Measurements from ENCODE around the gene HDAC3. TPM values are rescaled to one million over a fixed set of nuclear protein-coding genes. Genes with fewer than 3 reads are reported as not detected.
A peak's percentile ranks its signal among the peaks of the same experiment; 100 is the strongest.

The HDAC3 gene
- total RNA-seq, 6 experiments from 2014 or later, result 18.2 to 26.5 (median 23.3) TPM

GRCh38 chr5:141602606-141603005 lies 34.0 kb downstream of the HDAC3 start:
- WGBS (ENCODE audit: insufficient coverage, low coverage, low lambda C conversion rate, missing lambda C conversion rate), result 57% methylated on average over 1 of the region's 1 CpG
- no peaks in the 10 kb centered on the region for H3K27me3 ChIP-seq
- no peak for DNase-seq
- H3K9me3 ChIP-seq, result no peaks in the 10 kb centered on the region
- TF ChIP-seq CTCF (IDR thresholded peaks at IDR 0.05) (no peak), POLR2A (IDR thresholded peaks at IDR 0.05) (no peak)
- no peak for ATAC-seq
- intact Hi-C loops (cut with DNase I), result no loop called here
- H3K27ac ChIP-seq, result no peak overlapping the region
- no peak overlapping the region for H3K4me3 ChIP-seq
- peaks cover 0 to 70% (median 18%) of the 10 kb centered on the region in 4 donors for H3K4me1 ChIP-seq
- H3K36me3 ChIP-seq, result no peaks in the 10 kb centered on the region

DNA sequence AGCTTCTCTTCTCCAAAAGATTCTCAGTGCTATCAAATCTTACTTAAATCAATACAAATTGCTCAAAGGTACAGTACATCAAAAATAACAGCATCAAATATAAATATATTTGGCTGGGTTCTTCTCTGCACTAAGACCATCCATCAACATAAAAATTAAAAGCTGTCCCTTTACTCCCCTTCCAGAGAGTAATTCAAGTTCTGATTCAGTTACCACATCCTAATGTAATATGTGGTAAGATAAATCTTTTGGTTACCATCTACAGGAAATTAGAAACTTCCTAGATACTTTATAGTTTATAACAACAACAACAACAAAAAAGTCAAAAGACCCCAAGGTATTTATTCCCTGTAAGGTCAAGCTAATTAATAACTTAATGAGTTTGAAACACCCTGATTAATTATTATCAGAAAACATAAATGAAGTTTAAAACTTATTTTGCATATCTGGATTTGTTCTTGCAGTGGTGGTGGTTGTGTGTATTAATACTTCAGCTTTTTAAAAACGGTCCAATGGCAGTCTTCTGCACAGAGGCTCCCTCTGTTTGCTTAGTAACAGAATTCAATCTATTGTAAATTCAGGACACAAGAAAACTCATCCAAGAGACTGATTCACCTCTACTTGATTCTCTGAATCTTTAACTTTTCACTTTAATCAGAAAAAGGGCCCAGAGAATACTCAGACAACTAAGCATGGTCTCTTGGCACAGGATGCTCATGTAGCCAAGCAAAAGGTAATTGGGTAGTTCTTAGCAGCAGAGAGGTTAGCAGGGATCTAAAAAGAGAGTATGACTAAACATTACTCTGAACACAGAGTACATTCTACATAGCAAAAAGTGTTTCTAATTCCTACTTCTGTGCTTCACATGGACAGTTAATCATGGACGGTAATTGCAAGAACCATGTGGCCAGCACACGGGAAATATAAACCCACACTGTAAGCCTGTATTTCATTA lies 38.0 kb downstream of the HDAC3 start:
- H3K36me3 ChIP-seq, result no peaks in the 10 kb centered on the region
- intact Hi-C loops (cut with DNase I), result no loop called here
- peaks cover 0 to 37% (median under 1%) of the 10 kb centered on the region in 4 donors for H3K4me1 ChIP-seq
- H3K27ac ChIP-seq, result no peak overlapping the region
- no peak for TF ChIP-seq CTCF (IDR thresholded peaks at IDR 0.05)
- TF ChIP-seq POLR2A (IDR thresholded peaks at IDR 0.05), result no peak
- ATAC-seq (peak in 3 of 4 donors; percentile 40 to 57 (median 48)), DNase-seq (no peak)
- H3K4me3 ChIP-seq, result no peak overlapping the region
- H3K27me3 ChIP-seq, result no peaks in the 10 kb centered on the region
- H3K9me3 ChIP-seq, result no peaks in the 10 kb centered on the region
- 48% methylated on average over 3 of the region's 3 CpGs for WGBS (ENCODE audit: insufficient coverage, low coverage, low lambda C conversion rate, missing lambda C conversion rate)

DNA sequence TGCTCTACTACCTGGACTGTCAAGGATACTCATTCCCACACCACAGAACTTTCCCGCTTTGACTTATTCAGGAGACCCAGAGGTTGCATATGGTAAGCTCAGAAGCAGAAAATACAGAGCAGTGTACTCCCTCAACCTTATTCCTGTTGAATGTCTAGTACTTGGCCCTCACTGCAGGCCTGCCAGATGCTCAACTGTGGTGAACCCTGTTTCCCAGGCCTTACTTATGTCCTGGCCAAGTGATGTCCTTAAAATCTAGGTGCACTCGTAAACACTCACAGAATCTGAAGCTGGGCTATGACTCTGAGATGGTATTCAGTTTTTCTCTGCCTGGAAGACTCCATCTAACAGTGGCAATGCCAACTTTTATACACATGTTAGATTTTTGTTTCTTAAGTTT lies 38.8 kb downstream of the HDAC3 start:
- WGBS (ENCODE audit: insufficient coverage, low coverage, low lambda C conversion rate, missing lambda C conversion rate), result 88% methylated on average over 2 of the region's 2 CpGs
- Histone ChIP-seq H3K9me3 (no peaks in the 10 kb centered on the region), H3K27ac (no peak overlapping the region), H3K4me1 (peaks cover 0 to 37% (median 0%) of the 10 kb centered on the region in 4 donors), H3K27me3 (no peaks in the 10 kb centered on the region), H3K36me3 (no peaks in the 10 kb centered on the region), H3K4me3 (no peak overlapping the region)
- peak in 3 of 4 donors; percentile 14 to 33 (median 22) for ATAC-seq
- intact Hi-C loops (cut with DNase I), result no loop called here
- DNase-seq, result no peak
- no peak for TF ChIP-seq CTCF (IDR thresholded peaks at IDR 0.05)
- TF ChIP-seq POLR2A (IDR thresholded peaks at IDR 0.05), result no peak

DNA sequence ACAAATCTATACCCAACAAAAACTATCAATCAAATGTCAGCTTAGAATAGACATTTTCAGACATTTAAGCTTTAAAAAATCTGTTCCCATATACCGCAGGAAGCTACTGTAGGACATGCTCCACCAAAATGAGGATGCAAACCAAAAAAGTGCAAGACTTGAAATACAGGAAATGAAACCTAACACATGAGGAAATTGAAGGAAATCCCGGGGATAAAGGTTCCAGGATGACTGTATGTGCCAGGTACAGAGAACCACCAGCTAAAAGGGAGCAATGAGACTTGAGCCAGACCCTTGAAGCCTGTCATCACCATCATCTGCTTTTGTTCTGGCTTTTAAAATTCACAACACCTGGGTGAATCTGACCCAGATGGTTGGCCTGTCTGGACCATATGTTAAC lies 39.3 kb downstream of the HDAC3 start:
- intact Hi-C loops (cut with DNase I), result no loop called here
- 19% methylated on average over 2 of the region's 2 CpGs for WGBS (ENCODE audit: insufficient coverage, low coverage, low lambda C conversion rate, missing lambda C conversion rate)
- Histone ChIP-seq H3K27ac (peak overlapping the region in 1 of 3 donors; percentile 3), H3K9me3 (no peaks in the 10 kb centered on the region), H3K4me1 (peaks cover 0 to 41% (median under 1%) of the 10 kb centered on the region in 4 donors), H3K27me3 (no peaks in the 10 kb centered on the region), H3K36me3 (no peaks in the 10 kb centered on the region), H3K4me3 (no peak overlapping the region)
- no peak for DNase-seq
- TF ChIP-seq POLR2A (IDR thresholded peaks at IDR 0.05) (no peak), CTCF (IDR thresholded peaks at IDR 0.05) (no peak)
- ATAC-seq, result peak in 3 of 4 donors; percentile 14 to 61 (median 37)
